ENCODE measurements around the gene MLLT10. TPM values are rescaled to one million over a fixed set of nuclear protein-coding genes. Genes with fewer than 3 reads are reported as not detected.
A peak's percentile ranks its signal among the peaks of the same experiment; 100 is the strongest.
"Not testable (repeated sequence)": the region's sequence is repeated elsewhere in the genome, so short reads cannot be mapped to it uniquely, and the experiment has no call there.

The MLLT10 gene
- total RNA-seq, 6 experiments from 2014 or later, result 21.8 to 25.2 (median 22.9) TPM

GRCh38 chr10:21712975-21713374 is 178.9 kb downstream of the MLLT10 start:
- H3K27ac Mint-ChIP-seq, result no peak overlapping the region
- no peak overlapping the region for H3K4me3 Mint-ChIP-seq
- peaks cover 3% of the 10 kb centered on the region; the same call in 1 of the 2 replicates for H3K27me3 Mint-ChIP-seq (ENCODE audit: insufficient read depth)
- H3K36me3 Mint-ChIP-seq (ENCODE audit: low read depth), result peaks cover 21% of the 10 kb centered on the region
- no peak for DNase-seq
- TF ChIP-seq CTCF (IDR thresholded peaks at IDR 0.05), result no peak
- H3K4me1 Mint-ChIP-seq (ENCODE audit: low read depth), result peaks cover 29% of the 10 kb centered on the region
- H3K9me3 Mint-ChIP-seq, result no peaks in the 10 kb centered on the region

- Mint-ChIP-seq H3K4me1 (ENCODE audit: low read depth) (peaks cover 34% of the 10 kb centered on the region), H3K36me3 (ENCODE audit: low read depth) (peaks cover 9% of the 10 kb centered on the region), H3K27me3 (ENCODE audit: insufficient read depth) (peaks cover 3% of the 10 kb centered on the region; the same call in 1 of the 2 replicates), H3K9me3 (no peaks in the 10 kb centered on the region), H3K27ac (peak overlapping the region; percentile 78), H3K4me3 (peak overlapping the region; percentile 21)
- DNase-seq, result peak; percentile 58
- no peak for TF ChIP-seq CTCF (IDR thresholded peaks at IDR 0.05)
Observed at GRCh38 chr10:21715531-21716195, 181.6 kb downstream of the MLLT10 start.

GRCh38 chr10:21717437-21718054 is 183.5 kb downstream of the MLLT10 start:
- Mint-ChIP-seq H3K4me1 (ENCODE audit: low read depth) (peaks cover 50% of the 10 kb centered on the region), H3K36me3 (ENCODE audit: low read depth) (peaks cover 11% of the 10 kb centered on the region), H3K27ac (peak overlapping the region; percentile 48)
- H3K27me3 Mint-ChIP-seq (ENCODE audit: insufficient read depth); H3K9me3 Mint-ChIP-seq; DNase-seq; H3K4me3 Mint-ChIP-seq: not testable (repeated sequence)

- no peak overlapping the region for H3K4me3 Mint-ChIP-seq
- no peaks in the 10 kb centered on the region for H3K9me3 Mint-ChIP-seq
- H3K36me3 Mint-ChIP-seq (ENCODE audit: low read depth), result peaks cover 6% of the 10 kb centered on the region
- peaks cover 61% of the 10 kb centered on the region for H3K4me1 Mint-ChIP-seq (ENCODE audit: low read depth)
- no peak for DNase-seq
- no peak for TF ChIP-seq CTCF (IDR thresholded peaks at IDR 0.05)
- no peaks in the 10 kb centered on the region for H3K27me3 Mint-ChIP-seq (ENCODE audit: insufficient read depth)
- no peak overlapping the region for H3K27ac Mint-ChIP-seq
Observed at GRCh38 chr10:21719502-21719901, 185.5 kb downstream of the MLLT10 start.

GRCh38 chr10:21720090-21720489 is 186.1 kb downstream of the MLLT10 start:
- Mint-ChIP-seq H3K27me3 (ENCODE audit: insufficient read depth) (no peaks in the 10 kb centered on the region), H3K4me3 (no peak overlapping the region), H3K27ac (no peak overlapping the region), H3K4me1 (ENCODE audit: low read depth) (peaks cover 61% of the 10 kb centered on the region), H3K36me3 (ENCODE audit: low read depth) (peaks cover 4% of the 10 kb centered on the region), H3K9me3 (no peaks in the 10 kb centered on the region)
- DNase-seq, result no peak
- TF ChIP-seq CTCF (IDR thresholded peaks at IDR 0.05), result no peak

- TF ChIP-seq CTCF (IDR thresholded peaks at IDR 0.05), result no peak
- Mint-ChIP-seq H3K27ac (peak overlapping the region; percentile 46), H3K36me3 (ENCODE audit: low read depth) (peaks cover 6% of the 10 kb centered on the region; the same call in 1 of the 2 replicates), H3K9me3 (no peaks in the 10 kb centered on the region), H3K4me3 (peak overlapping the region; percentile 33), H3K27me3 (ENCODE audit: insufficient read depth) (no peaks in the 10 kb centered on the region), H3K4me1 (ENCODE audit: low read depth) (peaks cover 56% of the 10 kb centered on the region)
- DNase-seq, result peak; percentile 24
Observed at GRCh38 chr10:21721000-21721665, 187.1 kb downstream of the MLLT10 start.

Data from HFFc6 (cell line).